Measurements from ENCODE around the gene MARCO. TPM values are rescaled to one million over a fixed set of nuclear protein-coding genes. Genes with fewer than 3 reads are reported as not detected.
"Not testable (repeated sequence)": the region's sequence is repeated elsewhere in the genome, so short reads cannot be mapped to it uniquely, and the experiment has no call there.

The MARCO gene
- total RNA-seq, 1 experiment from 2014 or later: not detected

- DNase-seq (ENCODE audit: low spot score): peak; percentile 34
Measured at GRCh38 chr2:118974103-118974993, 32.4 kb downstream of the MARCO start.

GRCh38 chr2:118975133-118975532 lies 33.1 kb downstream of the MARCO start:
- DNase-seq (ENCODE audit: low spot score): no peak

- DNase-seq (ENCODE audit: low spot score): no peak
Measured at GRCh38 chr2:118978064-118978463, 36.1 kb downstream of the MARCO start.

GRCh38 chr2:118979152-118979861 lies 37.3 kb downstream of the MARCO start:
- no peak for DNase-seq (ENCODE audit: low spot score)

- no peak for DNase-seq (ENCODE audit: low spot score)
Measured at GRCh38 chr2:118980022-118980421, 38.0 kb downstream of the MARCO start.

GRCh38 chr2:118980573-118980972 lies 38.6 kb downstream of the MARCO start:
- no peak for DNase-seq (ENCODE audit: low spot score)

GRCh38 chr2:118981632-118982031 lies 39.6 kb downstream of the MARCO start:
- no peak for DNase-seq (ENCODE audit: low spot score)

- no peak for DNase-seq (ENCODE audit: low spot score)
Measured at GRCh38 chr2:118982039-118982438, 40.0 kb downstream of the MARCO start.

GRCh38 chr2:118983133-118983532 lies 41.1 kb downstream of the MARCO start:
- no peak for DNase-seq (ENCODE audit: low spot score)

- DNase-seq (ENCODE audit: low spot score): no peak
Measured at GRCh38 chr2:118983915-118984314, 41.9 kb downstream of the MARCO start.

- no peak for DNase-seq (ENCODE audit: low spot score)
Measured at GRCh38 chr2:118986738-118987137, 44.7 kb downstream of the MARCO start.

GRCh38 chr2:118987886-118988285 lies 45.9 kb downstream of the MARCO start:
- DNase-seq (ENCODE audit: low spot score): peak; percentile 31

GRCh38 chr2:118988706-118989105 lies 46.7 kb downstream of the MARCO start:
- DNase-seq (ENCODE audit: low spot score): no peak

- no peak for DNase-seq (ENCODE audit: low spot score)
Measured at GRCh38 chr2:118989481-118989880, 47.5 kb downstream of the MARCO start.

- DNase-seq (ENCODE audit: low spot score): no peak
Measured at GRCh38 chr2:118990757-118991545, 49.0 kb downstream of the MARCO start.

- no peak for DNase-seq (ENCODE audit: low spot score)
Measured at GRCh38 chr2:118991554-118991953, 49.6 kb downstream of the MARCO start.

GRCh38 chr2:118992740-118993391 lies 50.9 kb downstream of the MARCO start:
- peak; percentile 68 for DNase-seq (ENCODE audit: low spot score)

- DNase-seq (ENCODE audit: low spot score): no peak
Measured at GRCh38 chr2:118993392-118993752, 51.4 kb downstream of the MARCO start.

GRCh38 chr2:118994172-118994700 lies 52.2 kb downstream of the MARCO start:
- DNase-seq (ENCODE audit: low spot score): no peak

- no peak for DNase-seq (ENCODE audit: low spot score)
Measured at GRCh38 chr2:118994778-118995177, 52.8 kb downstream of the MARCO start.

- not testable (repeated sequence) for DNase-seq (ENCODE audit: low spot score)
Measured at GRCh38 chr2:119003856-119004255, 61.9 kb downstream of the MARCO start.

All from A172 (cell line).